ENCODE measurements around the gene PIKFYVE.
A peak's percentile ranks its signal among the peaks of the same experiment; 100 is the strongest.

PIKFYVE gene

GRCh38 chr2:208265801-208266552 is at the start of gene PIKFYVE:
TSS of gene PIKFYVE (plus strand) at chr2:208266255. CDS start at chr2:208271520, 5,265 bp downstream.
- TF ChIP-seq ZBTB7A (IDR thresholded peaks at IDR 0.05; ENCODE audit: low read depth) (peak; percentile 14), TAF1 (IDR thresholded peaks at IDR 0.05; ENCODE audit: low read depth) (peak; percentile 41; the same call in 1 of the 2 replicates), MAX (IDR thresholded peaks at IDR 0.05) (peak; percentile 91), TCF12 (IDR thresholded peaks at IDR 0.05; ENCODE audit: low read depth) (peak; percentile 86), CEBPB (IDR thresholded peaks at IDR 0.05) (peak; percentile 1; the same call in 1 of the 2 replicates), EGR1 (IDR thresholded peaks at IDR 0.05) (no peak), CREB1 (IDR thresholded peaks at IDR 0.05; ENCODE audit: low read depth) (peak; percentile 63), FOXM1 (IDR thresholded peaks at IDR 0.05; ENCODE audit: borderline replicate concordance, low read depth) (peak; percentile 48; the same call in 1 of the 2 replicates), USF1 (IDR thresholded peaks at IDR 0.05) (peak; percentile 91), YY1 (IDR thresholded peaks at IDR 0.05; ENCODE audit: low read depth) (peak; percentile 86), TEAD4 (IDR thresholded peaks at IDR 0.05) (peak; percentile 63), RAD21 (IDR thresholded peaks at IDR 0.05; ENCODE audit: low read depth) (no peak), EP300 (IDR thresholded peaks at IDR 0.05; ENCODE audit: borderline replicate concordance) (peak; percentile 71; the same call in 1 of the 2 replicates), NFIC (IDR thresholded peaks at IDR 0.05) (peak; percentile 76), REST (IDR thresholded peaks at IDR 0.05; ENCODE audit: low read depth) (no peak)

- TF ChIP-seq TAF1 (IDR thresholded peaks at IDR 0.05; ENCODE audit: low read depth) (no peak), YY1 (IDR thresholded peaks at IDR 0.05; ENCODE audit: low read depth) (no peak), USF1 (IDR thresholded peaks at IDR 0.05) (no peak), EGR1 (IDR thresholded peaks at IDR 0.05) (no peak), FOXM1 (IDR thresholded peaks at IDR 0.05; ENCODE audit: borderline replicate concordance, low read depth) (no peak), REST (IDR thresholded peaks at IDR 0.05; ENCODE audit: low read depth) (no peak), RAD21 (IDR thresholded peaks at IDR 0.05; ENCODE audit: low read depth) (no peak)
These were observed 43.7 kb upstream of the PIKFYVE start for GRCh38 chr2:208222351-208222750.

- peak; percentile 74 for TF ChIP-seq TEAD4 (IDR thresholded peaks at IDR 0.05)
- TF ChIP-seq FOXM1 (IDR thresholded peaks at IDR 0.05; ENCODE audit: borderline replicate concordance, low read depth): peak; percentile 60; the same call in 1 of the 2 replicates
- peak; percentile 49; the same call in 1 of the 2 replicates for TF ChIP-seq MAX (IDR thresholded peaks at IDR 0.05)
- TF ChIP-seq EP300 (IDR thresholded peaks at IDR 0.05; ENCODE audit: borderline replicate concordance): peak; percentile 73; the same call in 1 of the 2 replicates
- no peak for TF ChIP-seq ZBTB7A (IDR thresholded peaks at IDR 0.05; ENCODE audit: low read depth)
- no peak for TF ChIP-seq CEBPB (IDR thresholded peaks at IDR 0.05)
- peak; percentile 31; the same call in 1 of the 2 replicates for TF ChIP-seq TCF12 (IDR thresholded peaks at IDR 0.05; ENCODE audit: low read depth)
- no peak for TF ChIP-seq RAD21 (IDR thresholded peaks at IDR 0.05; ENCODE audit: low read depth)
- no peak for TF ChIP-seq YY1 (IDR thresholded peaks at IDR 0.05; ENCODE audit: low read depth)
- TF ChIP-seq TAF1 (IDR thresholded peaks at IDR 0.05; ENCODE audit: low read depth): no peak
- no peak for TF ChIP-seq EGR1 (IDR thresholded peaks at IDR 0.05)
- TF ChIP-seq NFIC (IDR thresholded peaks at IDR 0.05): peak; percentile 72
These were observed 41.3 kb upstream of the PIKFYVE start for GRCh38 chr2:208224802-208225201.

- TF ChIP-seq CREB1 (IDR thresholded peaks at IDR 0.05; ENCODE audit: low read depth) (no peak), TAF1 (IDR thresholded peaks at IDR 0.05; ENCODE audit: low read depth) (no peak), USF1 (IDR thresholded peaks at IDR 0.05) (no peak), TCF12 (IDR thresholded peaks at IDR 0.05; ENCODE audit: low read depth) (no peak), REST (IDR thresholded peaks at IDR 0.05; ENCODE audit: low read depth) (no peak), CEBPB (IDR thresholded peaks at IDR 0.05) (no peak), TEAD4 (IDR thresholded peaks at IDR 0.05) (no peak), MAX (IDR thresholded peaks at IDR 0.05) (no peak), EGR1 (IDR thresholded peaks at IDR 0.05) (no peak), RAD21 (IDR thresholded peaks at IDR 0.05; ENCODE audit: low read depth) (no peak), FOXM1 (IDR thresholded peaks at IDR 0.05; ENCODE audit: borderline replicate concordance, low read depth) (no peak), EP300 (IDR thresholded peaks at IDR 0.05; ENCODE audit: borderline replicate concordance) (no peak), NFIC (IDR thresholded peaks at IDR 0.05) (no peak), YY1 (IDR thresholded peaks at IDR 0.05; ENCODE audit: low read depth) (no peak)
These were observed 38.3 kb upstream of the PIKFYVE start for GRCh38 chr2:208227581-208228232.

Measured in Ishikawa (cell line).